HG02943 (cell line): ENCODE measurements around the gene TAMALIN.
A peak's percentile ranks its signal among the peaks of the same experiment; 100 is the strongest.

Experiments used
- ATAC-seq: cut with Tn5 transposase; IDR thresholded peaks from one replicate; pipeline ENCODE4 v1.9.1; 2021; ENCODE audit warnings: mild to moderate bottlenecking, low read depth, moderate library complexity; ENCODE audit not compliant: unreplicated experiment

Gene TAMALIN

DNA sequence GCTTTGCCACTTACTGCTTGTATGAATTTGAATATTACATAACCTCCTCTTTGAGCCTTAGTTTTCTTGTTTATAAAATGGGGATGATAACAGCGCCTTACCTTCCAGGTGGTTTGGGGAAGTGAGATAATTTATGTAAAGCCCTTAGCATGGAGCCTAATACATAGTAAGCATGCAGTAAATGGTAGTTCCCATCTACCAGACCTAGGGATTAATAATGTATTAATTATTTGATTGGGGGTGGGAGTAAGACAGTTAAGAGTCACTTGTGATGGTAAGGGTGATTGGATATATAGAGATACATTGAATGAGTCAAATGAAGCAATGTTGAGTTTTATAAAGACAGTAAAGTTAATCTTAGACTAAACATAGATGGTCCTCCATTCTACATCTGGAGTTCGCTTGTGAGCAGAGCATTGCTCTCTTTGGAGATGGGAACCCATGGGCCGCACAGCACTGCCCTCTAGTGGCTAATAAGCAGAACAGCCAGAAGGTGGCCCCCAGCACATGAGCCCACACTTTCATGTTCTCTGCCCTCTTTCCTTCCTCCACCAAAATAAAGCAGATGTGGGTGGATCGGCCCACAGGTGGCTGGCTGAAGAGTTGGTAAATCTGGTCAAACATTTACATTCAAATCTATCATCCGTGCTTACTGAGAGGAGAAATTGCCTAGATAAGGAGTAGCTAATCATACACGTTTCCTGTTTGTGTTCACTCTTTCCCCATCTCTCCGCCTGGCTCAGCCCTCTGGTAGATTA is 26.5 kb upstream of the TAMALIN start:
- peak; percentile 64 for ATAC-seq

DNA sequence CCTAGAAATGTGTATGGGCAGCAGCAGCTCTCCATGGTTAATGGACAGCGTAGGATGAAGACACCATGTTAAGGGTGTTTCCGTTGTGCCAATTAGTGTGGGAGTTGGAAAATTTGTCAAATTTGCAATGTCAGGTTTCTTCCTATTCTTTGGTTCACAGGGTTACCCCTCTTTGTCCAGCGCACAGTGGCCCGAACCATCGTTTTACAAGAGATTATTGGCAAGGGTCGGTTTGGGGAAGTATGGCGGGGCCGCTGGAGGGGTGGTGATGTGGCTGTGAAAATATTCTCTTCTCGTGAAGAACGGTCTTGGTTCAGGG is 26.0 kb upstream of the TAMALIN start:
- ATAC-seq, result no peak

- no peak for ATAC-seq
Observed at GRCh38 chr12:51984657-51985056, 22.1 kb upstream of the TAMALIN start.

- no peak for ATAC-seq
Observed at GRCh38 chr12:51985154-51985835, 21.5 kb upstream of the TAMALIN start.

DNA sequence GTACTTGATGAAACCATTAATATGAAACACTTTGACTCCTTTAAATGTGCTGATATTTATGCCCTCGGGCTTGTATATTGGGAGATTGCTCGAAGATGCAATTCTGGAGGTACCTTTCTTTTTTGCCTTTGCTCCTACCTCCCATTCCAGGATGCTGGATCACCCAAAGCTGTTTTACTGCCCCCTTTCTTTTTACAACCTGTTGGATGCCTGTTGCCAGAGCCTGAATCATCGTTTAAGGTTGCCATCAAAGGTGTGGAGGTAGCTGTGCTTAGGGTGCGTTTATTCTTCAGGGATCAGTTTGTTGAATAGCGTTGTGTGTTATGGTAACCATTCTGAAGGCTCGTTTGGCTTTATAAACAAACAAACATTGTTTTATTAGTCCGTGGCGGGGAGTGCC is 19.9 kb upstream of the TAMALIN start:
- no peak for ATAC-seq

DNA sequence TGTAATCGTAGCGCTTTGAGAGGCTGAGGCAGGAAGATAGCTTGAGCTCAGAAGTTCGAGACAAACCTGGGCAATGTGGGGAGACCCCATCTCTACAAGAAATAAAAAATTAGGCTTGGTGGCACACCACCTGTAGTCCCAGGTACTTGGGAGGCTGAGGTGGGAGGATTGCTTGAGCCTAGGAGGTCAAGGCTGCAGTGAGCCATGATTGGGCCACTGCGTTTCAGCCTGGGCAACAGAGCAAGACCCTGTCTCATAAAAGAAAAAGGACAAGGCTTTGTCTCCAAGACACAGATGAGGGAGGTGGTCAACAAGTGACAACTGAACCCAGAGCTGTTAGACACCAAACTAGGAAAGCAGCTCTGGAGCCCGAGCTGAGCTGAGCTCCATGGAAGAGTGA is 14.5 kb upstream of the TAMALIN start:
- ATAC-seq, result no peak

DNA sequence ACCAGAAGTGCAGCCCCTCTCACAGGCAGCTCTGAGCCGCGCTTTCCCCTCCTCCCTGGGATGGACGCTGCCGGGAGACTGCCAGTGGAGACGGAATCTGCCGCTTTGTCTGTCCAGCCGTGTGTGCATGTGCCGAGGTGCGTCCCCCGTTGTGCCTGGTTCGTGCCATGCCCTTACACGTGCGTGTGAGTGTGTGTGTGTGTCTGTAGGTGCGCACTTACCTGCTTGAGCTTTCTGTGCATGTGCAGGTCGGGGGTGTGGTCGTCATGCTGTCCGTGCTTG is 12.3 kb upstream of the TAMALIN start:
- ATAC-seq, result no peak

GRCh38 chr12:51994959-51995358 is 11.8 kb upstream of the TAMALIN start:
- no peak for ATAC-seq

GRCh38 chr12:51997136-51997535 is 9.6 kb upstream of the TAMALIN start:
- ATAC-seq, result no peak

DNA sequence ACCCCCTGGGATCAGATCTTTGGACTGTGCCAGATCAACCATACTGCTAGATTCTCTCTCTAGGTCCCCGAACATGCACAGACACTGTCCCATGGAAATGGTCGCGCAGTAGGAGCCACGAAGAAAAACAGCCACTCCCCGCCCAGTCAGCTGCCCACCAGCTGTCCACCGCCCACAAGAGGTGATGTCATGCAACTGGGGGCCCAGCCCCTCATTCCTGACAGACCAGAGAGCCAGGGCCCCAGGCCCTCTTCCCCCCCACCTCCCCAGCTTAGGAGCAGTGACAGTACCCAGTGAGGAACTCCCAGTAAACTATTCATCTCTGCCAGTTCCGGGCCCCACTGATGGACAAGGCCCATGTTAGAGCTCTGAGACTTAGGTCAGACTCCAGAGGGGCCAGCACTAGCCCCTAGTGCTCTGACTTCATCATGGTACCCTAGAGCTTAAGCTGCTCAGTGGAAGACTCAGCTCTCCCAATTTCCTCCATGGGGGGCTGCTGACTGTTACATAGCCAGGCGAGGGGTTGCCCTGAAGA is 3.7 kb upstream of the TAMALIN start:
- no peak for ATAC-seq

DNA sequence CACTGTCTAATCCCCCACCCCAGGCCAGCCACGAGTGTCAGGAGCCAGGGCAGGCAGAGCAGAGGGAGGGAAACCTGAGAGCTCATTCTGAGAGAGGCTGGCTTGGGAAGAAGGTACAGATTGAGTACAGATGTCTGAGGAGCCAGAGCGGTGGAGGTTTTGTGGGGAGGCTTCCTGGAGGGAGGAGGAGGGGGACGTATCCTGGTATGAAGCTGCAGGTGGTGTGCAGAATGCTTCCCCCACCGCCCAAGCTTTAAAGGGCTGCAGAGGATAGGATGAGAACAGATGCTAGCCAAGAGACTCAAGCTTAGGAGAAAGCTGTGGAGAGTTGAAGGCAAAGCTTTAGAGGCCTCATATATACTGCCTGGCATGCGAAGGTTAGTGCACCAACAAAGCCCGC is 3.2 kb upstream of the TAMALIN start:
- no peak for ATAC-seq

DNA sequence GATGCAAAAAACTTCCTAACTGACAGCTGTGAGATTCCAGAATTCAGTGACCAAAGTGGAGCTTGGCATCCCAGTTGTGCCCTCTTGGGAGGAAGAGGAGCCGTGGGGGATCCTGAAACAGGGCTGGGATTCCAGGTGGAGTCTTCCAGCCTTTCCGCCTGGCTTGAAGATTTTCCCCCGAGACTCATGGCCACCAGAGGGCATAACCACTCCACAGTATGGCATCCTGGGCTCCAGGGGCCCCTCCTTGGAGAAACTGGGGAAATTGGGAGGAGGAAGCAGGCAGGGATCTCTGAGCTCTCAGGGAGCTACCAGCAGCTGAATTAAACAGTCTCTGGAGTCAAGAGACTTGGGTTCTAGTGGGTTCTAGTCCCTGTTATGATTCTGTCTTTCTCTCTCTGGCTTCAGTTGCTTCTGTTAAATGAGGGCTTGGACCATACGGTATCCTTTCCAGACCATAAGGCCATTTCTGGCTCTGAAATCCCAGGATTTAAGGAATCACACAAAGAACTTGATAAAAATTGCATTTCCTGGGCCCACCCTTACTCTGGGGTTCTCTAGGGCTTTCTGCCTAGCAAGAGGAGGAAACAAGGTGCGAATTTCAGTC is 2.6 kb upstream of the TAMALIN start:
- no peak for ATAC-seq

- ATAC-seq, result no peak
Observed at GRCh38 chr12:52005218-52005902, 1.4 kb upstream of the TAMALIN start.

DNA sequence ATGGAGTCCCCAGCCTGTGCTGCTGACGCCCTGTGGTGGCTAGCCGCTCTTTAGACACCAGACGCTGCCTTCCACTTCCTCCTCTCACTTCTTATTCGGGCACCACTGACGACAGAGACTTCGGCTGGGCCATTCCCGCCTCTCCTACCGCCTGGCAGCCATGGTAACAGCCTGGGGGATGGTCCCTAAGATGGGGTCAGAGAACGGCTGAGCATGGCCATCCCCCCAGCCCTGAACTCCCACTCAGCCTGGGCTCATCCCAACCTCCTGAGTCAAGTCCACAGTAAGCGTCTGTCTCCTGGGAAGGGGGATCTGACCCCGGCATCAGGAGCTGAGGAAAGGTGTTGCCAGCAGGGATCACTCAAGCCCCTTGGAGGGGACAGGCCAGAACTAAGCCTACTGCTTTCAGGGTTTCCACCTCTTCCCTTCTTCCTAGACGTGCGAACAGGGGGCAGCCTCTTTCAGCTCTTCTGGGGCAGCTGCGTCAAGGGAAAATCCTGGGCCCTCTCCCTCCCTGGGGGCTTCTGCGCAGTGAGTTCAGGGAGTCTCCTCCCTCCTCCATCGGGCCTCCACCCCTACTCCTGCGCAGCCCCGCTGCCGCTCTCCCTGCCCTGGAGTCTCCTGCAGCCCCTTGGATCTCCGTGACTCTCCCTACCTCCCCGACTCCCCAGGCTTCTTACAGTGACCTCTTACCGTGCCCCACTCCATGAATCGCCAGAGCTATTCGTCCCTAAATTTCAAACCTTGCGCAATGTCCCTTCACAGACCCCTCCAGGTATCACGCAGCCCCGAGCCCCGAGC is 643 bp upstream of the TAMALIN start:
- no peak for ATAC-seq

DNA sequence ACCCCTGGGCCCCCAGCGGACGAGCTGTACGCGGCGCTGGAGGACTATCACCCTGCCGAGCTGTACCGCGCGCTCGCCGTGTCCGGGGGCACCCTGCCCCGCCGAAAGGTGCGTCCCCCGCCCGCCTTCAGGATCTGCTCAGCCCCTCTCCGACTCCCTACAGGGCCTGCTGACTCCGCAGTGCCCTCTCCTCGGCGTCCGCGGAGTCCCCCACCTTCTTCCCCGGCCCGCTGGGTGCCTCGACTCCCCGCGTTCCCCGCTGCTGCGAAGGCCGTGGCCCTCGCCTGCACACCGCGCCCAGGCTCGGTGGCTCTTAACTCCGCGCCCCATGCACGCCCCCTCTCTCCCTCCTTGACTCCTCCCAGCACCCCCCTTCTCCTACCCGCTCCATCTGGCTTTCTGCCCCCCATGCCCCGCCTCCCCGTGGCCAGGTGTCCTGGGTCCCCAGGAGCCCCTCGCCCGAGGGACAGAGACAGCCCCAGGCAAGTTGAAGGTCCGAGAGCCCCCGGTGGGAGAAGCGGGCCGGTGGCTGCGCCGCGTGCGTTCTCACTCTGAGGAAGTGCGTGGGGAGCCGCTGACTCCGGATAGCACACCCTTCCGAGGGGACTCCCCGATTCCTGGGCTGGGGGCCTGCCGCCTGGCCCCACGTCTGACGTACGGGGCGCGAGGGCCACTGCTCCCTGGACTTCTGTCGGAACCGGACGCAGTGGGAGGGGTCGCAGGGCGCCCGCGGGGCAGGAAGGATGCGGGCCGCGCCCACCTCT is 594 bp downstream of the TAMALIN start:
- ATAC-seq, result no peak

- ATAC-seq, result no peak
Observed at GRCh38 chr12:52007982-52008510, 1.3 kb downstream of the TAMALIN start.

DNA sequence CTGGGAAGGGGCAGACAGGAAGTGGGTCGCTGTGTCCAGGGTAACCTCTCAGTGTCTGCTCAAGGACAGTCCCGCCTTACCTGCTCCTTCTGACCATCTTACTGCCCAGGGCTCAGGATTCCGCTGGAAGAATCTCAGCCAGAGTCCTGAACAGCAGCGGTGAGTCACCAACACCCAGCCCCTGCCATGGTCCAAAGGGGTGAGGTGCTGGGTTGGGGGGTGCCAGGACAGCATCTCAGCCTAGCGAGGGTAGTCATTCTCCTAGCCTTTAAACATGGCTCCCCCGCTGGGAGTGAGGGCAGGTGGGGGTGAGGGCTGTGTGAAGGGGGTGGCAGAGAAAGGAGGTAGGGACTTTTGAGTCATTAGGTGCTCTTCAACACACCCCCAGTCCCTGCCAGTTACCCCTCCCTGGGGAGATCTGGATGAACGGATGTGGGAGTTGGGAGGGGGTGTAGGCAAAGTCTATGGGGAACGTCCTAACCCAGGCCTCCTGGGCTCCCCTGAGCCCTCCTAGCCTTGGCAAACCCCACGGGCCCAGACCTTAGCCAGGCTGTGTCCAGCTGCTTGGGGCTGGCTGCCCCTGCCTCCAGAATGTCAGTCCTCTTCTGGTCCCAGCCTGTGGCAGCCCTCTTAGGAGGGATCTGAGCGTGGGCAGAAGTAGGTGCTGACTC is 2.5 kb downstream of the TAMALIN start:
- no peak for ATAC-seq

GRCh38 chr12:52010152-52010622 is 3.4 kb downstream of the TAMALIN start:
- no peak for ATAC-seq
